Measurements from ENCODE around the gene MAP2K2.
"Not testable (repeated sequence)": the region's sequence is repeated elsewhere in the genome, so short reads cannot be mapped to it uniquely, and the experiment has no call there.

The MAP2K2 gene

DNA sequence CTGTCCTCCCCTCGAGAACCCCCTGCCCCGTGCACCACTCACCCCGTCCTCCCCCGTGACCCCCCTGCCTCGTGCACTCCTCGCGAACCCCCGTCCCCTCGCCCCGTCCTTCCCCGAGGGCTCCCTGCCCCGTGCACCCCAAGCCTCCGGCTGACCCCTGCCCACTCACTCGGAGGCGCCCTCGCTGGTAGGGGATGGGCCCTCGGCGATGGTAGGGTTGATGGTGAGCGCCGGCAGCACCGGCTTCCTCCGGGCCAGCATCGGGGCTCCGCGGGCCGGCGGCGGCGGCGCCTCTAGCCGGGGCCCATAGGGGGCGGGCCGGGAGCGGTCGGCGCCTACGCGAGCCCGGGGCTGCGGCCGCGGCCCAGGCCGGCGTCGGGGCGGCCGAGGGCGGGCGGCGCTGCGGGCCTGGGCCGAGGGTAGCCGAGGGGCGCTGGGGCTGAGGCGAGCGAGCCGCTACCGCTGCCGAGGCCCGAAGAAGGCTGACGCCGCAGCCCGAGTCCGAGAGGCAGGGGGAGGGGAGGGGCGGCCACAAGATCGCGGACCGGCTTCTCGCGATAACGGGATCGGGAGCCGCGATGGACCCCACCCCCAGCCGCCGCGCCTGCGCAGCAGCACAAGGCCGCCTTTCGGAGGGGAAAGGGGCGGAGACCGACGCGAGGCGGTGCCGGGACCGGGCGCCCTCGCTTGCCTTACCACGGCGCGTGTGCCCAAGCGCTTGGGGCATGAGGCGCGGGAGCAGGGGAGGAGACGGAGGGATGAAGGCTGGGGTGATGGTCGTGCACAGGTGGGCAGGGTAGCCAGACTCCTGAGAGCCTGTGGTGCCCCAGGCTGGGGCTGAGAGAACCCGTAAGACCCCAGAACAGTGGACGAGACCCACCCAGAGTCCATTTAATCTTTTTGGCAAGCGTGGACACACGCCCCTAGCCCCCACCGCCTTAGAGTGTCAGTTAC, at the start of gene MAP2K2:
Gene MAP2K2 (minus strand): TSS at position 508 of the 954 bp plus-strand sequence. CDS start 247 bp downstream, at position 261.
- peak; percentile 94 to 95 for DNase-seq

DNA sequence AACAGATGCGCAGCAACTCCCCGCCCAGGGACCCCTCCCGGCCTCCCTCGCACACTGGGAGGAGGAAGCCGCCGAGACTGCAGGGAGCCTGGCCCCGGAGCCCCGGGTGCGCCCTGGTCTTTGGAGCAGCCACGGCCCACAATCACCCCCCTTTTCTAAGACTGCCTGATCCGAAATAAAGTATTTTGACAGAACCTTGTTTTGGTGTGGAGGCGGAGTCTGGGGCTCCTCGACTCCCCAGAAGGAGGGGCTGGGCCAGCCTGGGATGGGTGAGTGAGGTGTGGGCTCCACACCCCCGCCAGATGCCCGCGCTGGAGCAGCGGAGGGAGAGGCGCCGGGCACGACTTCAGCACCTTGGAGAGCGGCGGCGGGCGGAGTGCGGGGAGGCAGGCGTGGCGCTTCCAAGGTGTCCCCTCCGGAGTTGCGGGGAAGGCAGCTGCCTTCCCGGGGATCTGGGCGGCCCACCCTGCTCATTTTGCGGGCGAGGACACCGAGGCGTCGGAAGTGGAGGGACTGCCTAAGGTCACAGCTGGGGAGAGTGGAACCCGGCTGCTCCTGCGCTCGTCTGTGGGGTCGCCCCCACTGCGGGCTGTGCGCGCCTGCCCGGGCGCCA, 49.0 kb upstream of the MAP2K2 start:
- DNase-seq = peak; percentile 54 to 57

DNA sequence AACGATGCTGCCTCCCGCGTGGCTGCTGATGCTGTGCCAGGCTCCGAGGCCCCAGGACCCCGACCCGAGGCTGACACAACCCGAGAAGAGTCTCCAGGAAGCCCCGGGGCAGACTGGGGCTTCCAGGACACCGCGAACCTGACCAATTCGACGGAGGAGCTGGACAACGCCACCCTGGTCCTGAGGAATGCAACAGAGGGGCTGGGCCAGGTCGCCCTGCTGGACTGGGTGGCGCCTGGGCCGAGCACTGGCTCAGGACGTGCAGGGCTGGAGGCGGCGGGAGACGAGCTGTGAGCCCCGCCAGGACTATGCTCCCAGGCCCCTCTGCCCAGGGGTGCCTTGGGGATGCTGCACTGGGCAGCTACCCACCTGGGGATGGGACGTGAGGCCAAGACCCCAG, 47.8 kb upstream of the MAP2K2 start:
- DNase-seq = no peak

DNA sequence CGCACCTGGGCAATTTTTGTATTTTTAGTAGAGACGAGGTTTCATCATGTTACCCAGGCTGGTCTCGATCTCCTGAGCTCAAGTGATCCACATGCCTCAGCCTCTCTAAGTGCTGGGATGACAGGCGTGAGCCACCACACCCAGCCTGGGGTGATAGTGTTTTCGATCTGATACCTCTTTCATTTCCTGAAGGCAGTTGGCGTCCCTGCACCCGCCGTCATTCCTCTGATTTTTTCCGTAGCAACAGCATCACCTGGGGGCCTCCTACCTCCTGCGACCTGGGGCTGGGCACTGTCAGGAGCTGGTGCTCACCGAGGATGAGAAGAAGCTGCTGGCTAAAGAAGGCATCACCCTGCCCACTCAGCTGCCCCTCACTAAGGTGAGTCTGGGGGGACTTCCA, 40.3 kb upstream of the MAP2K2 start:
- DNase-seq = no peak

DNA sequence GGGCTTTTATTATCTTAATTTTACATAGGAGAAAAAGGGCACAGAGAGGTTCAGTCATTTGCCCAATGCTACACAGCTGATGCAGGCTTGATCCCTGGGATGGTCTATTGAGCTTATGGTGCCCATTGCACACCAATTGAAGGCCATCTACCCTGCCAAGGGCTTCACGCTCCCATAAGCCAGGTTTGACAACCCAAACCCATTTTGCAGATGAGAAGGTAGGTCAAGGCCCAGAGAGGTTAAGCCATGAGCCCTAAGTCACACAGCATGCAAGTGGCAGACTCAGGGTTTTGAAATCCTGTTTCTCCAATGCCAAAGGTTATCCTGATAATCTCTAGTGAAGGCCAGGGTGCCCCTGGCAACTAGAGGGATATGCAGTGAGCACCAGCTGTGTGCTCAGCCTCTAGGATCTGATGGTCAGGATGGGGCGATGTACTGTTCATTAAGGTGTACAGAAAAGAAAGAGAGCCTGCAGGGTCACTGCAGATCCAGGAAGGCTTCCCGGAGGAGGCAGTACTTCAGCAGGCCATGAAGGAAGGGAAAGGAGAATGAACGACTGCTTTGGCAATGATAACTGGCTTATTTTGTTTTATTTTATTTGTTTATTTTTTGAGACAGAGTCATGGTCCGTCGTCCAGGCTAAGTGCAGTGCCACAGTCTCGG, 37.6 kb upstream of the MAP2K2 start:
- no peak for DNase-seq

DNA sequence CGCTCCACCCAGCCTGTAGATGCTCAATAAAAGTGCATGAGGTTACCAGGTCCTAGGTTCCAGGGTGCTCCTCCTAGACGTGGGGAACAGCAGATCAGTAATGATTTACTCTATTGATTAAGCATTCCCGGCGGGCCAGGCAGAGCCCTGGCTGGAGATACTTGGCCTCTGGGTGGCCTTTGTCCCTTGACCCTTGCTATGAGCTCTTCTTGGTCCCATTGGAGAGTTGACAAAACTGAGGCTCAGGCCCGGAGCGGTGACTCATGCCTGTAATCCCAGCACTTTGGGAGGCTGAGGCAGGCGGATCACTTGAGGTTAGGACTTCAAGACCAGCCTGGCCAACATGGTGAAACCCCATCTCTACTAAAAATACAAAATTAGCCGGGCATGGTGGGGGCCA, 34.0 kb upstream of the MAP2K2 start:
- DNase-seq = not testable (repeated sequence)

DNA sequence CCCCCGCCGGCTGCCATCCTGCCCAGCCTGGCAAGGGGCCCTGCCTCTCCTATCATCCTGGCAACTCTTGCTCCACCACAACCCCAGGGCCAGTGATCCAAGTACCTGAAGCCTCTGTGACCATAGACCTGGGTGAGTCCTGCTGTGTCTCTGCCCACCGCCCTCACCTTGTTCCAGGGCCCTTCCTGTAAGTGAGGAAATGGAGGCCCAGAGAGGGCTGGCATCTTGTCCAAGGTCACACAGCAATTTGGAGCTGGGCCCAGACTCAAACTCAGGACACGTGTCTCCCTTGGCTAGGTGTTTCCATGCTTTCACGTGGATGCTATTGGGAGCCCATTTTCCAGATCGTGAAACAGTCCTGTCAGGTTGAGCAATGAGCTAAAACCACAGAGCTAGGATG, 33.2 kb upstream of the MAP2K2 start:
- DNase-seq = no peak

DNA sequence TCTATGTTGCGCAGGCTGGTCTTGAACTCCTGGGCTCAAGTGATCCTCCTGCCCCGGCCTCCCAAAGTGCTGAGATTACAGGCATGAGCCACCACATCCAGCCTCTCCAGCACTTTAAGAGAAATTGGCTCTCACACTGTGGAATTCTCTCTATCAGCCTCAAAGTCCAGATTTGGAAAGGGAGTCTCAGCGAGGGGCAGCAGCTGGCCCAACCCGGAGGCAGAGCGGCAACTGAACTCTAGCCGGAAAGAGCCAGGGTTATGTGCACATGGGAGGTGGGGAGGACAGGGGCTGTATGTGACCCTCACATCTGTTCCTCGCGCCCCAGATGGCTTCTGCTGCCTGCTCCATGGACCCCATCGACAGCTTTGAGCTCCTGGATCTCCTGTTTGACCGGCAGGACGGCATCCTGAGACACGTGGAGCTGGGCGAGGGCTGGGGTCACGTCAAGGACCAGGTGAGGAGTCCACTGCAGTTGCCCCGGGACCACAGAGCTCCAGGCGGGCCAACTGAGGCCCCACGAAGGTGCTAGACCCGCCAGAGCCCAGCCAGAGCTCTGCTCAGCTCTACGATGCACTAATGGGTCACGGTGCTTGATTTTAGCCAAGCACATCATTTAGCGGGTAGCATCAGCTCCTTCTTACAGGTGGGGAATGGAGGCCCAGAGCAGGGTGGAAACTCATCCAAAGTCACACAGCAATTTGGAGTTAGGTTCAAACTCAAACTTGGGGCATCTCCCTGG, 30.8 kb upstream of the MAP2K2 start:
- DNase-seq = no peak

DNA sequence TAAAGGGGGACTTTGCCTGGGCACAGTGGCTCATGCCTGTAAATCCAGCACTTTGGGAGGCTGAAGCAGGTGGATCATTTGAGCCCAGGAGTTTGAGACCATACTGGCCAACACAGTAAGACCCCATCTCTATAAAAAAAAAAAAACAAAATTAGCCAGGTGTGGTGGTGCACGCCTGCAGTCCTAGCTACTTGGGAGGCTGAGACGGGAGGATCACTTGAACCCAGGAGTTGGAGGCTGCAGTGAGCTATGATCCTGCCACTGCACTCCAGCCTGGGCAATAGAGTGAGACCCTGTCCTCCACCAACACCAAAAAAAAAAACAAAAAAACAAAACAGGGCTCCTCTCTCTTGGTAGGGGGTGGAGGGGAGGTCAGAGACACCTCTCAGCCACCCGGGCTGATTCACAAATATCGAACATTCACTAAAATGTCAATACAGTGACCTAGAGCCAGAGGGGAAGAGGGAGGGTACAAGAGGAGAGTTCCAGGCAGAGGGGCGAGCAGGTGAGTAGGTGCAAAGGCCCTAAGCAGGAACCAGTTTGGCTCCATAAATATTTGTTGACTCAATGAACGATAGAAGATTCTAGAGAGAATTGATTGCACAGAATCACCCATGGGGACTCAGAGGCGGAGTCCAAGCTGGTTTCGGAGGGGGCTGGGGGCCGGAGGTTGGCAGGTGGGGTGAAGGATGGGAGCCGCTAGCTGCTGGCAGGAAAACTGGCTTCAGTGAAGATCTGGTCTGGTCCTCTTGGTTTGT, 28.5 kb upstream of the MAP2K2 start:
- DNase-seq = no peak

DNA sequence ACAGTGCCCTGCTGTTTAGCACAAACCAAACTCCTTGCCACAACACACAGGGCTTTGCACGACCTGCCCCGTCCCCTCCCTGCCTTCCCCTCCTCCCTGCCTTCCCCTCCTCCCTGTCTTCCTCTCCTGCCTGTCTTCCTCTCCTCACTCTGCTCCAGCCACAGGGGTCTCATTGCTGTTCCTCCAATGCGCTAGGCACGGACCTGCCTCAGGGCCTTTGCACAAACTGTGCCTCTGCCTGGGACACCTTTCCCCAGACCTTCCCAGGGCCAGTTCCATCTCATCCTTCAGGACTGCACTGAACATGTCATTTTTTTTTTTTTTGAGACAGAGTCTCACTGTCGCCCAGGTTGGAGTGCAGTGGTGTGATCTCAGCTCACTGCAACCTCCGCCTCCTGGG, 27.7 kb upstream of the MAP2K2 start:
- no peak for DNase-seq

DNA sequence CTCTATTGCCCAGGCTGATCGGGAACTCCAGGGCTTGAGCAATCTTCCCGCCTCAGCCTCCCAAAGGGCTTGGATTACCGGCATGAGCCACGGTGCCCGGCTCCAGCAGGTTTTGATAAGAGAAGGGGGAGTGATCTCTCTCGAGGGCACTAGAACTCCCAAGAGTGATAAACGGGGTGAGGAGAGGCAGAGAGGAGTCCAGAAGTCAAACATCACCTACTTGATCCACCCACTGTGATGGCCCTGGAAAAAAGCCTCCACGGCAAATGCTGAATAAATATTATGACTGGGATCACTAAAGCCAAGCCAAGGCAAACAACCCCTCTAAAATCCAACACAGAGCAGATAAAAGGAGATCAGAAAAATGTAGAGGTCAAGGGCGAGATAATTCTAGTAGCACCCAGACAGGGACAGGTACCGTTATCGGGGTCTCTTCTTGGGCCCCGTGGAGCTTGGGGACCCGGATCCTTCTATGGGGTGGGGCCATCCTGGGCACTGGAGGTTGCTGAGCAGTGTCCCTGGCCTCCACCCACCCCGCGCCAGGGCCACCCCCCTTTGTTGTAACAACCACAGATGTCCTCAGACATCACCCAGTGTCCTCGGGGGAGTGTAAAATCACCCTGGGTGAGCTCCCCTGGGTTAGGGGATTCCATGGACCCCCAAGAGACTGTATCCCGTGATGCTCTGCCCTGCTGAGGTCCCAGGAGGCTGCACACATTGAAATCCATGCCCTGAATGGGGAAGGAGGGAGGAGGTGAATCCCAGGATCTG, 25.8 kb upstream of the MAP2K2 start:
- no peak for DNase-seq

DNA sequence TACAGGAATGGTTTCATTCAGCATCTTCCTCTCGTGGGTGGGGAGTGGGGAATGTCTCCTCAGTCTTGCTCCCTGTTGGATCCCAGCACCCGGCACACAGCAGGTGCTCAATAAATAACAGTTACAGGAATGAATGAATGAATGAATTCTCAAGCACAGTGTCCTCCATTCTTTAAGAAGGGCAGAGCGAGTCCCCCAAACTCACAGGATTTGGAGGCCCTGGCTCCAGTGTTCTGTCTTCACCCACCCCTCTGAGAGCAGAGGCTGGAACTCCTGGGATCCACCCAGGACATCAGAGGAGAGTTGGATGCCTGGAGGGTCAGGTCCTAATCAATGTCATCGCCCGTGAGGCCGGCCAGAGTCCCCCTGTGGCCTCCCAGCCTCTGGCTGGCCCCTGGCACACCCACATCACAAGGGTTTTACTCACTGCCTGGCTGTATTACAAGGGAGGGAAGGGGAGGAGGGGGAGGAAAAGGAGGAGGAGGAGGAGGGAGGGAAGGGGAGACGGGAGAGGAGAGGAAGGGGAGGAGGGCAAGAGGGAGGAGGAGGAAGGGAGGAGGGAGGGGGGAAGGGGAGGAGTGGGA, 20.8 kb upstream of the MAP2K2 start:
- no peak for DNase-seq

DNA sequence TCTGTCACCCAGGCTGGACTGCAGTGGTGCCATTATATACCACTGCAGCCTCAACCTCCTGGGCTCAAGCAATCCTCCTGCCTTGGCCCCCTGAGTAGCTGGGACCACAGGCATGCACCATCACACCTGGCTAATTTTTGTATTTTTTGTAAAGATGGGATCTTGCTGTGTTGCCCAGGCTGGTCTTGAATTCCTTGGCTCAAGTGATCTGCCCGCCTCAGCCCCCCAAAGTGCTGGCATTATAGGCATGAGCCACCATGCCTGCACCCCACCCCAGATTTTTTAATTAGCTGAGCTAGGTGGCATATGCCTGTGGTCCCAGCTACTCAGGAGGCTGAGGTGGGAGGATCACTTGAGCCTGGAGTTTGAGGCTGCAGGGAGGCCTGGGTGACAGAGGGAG, 19.0 kb upstream of the MAP2K2 start:
- not testable (repeated sequence) for DNase-seq

DNA sequence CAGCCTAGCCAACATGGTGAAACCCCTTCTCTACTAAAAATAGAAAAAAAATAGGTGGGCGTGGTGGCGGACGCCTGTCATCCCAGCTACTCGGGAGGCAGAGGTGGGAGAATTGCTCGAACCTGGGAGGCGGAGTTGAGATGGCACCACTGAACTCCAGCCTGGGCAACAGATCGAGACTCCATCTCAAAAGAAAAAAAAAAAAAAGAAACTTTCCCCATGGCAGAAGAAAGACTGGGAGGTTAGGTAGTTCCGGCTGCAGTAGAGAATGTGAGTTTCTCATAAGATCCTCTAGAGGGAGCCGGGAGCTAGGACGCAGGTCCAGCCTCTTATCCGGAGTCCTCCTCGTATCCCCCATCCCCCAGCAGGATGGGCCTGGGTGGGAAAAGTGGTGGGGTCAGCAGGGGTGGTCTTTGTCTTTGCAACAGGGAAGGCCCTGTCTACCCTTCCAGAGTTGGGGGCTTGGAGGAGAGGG, 16.4 kb upstream of the MAP2K2 start:
- no peak for DNase-seq

DNA sequence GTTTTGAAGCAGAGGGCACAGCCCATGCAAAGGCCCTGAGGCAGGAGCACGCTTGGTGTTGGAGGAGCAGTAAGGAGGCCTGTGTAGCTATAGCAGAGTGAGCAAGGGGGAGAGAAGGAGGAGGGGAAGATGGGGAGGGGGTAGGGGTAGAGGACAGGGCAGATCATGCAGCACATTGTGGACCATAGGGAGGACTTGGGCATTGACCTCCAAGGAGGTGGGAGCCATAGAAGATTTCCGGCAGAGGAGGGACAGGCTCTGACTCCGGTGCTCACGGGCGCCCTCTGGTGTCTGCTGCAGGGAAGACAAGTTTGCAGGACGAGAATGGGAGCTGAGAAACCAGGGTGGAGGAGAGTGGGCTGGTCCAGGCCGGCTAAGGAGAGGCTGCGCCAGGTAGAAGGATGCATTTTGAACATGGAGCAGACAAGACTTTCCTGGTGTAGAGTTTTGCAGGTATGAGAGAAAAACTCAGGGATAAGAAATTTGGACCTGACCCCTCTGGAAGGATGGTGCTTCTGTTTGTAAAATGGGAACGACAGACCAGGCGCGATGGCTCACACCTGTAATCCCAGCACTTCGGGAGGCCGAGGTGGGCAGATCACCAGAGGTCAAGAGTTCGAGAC, 15.8 kb upstream of the MAP2K2 start:
- peak; percentile 86 to 91 for DNase-seq

DNA sequence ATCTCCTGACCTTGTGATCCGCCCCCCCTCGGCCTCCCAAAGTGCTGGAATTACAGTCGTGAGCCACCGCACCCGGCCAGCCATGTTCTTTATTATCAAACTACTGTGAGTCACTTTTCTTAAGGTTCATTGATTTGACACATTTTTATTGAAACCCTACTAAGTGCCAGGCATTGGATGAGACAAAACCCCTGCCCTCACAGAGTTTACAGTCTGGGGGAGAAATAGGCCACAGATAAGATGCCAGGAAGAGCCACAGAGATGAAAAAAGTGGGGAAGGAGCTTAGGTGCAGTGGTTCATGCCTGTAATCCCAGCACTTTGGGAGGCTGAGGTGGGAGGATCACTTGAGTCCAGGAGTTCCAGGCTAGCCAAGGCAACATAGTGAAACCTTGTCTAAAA, 14.5 kb upstream of the MAP2K2 start:
- no peak for DNase-seq

DNA sequence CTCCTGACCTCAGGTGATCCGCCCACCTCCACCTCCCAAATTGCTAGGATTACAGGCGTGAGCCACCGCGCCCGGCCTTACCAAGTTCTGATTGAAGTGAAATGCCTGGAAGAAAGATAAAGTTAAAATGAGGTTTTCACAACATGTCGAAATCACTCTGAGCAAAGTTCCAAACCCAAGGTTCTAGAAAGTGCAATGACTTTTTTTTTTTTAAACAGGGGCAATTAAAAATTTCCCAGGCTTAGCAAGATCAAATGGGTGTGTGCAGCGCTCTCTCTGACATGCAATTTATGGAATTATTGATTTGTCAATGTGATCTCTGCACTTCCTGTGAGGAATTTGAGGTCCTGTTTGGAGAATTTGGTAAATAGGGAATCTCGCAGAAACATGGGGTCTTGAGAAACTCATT, 12.8 kb upstream of the MAP2K2 start:
- no peak for DNase-seq

DNA sequence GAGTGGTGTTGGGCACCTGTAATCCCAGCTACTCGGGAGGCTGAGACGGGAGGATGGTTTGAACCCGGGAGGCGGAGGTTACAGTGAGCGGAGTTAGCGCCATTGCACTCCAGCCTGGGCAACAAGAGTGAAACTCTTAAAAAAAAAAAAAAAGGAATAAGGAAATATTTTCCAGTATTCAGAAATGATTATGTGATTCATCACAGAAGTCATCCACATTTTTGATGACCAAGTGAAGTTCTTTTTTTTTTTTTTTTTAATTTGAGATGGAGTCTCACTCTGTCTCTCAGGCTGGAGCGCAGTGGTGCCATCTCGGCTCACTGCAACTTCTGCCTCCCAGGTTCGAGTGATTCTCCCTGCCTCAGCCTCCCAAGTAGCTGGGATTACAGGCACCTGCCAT, 11.5 kb upstream of the MAP2K2 start:
- DNase-seq = not testable (repeated sequence)

DNA sequence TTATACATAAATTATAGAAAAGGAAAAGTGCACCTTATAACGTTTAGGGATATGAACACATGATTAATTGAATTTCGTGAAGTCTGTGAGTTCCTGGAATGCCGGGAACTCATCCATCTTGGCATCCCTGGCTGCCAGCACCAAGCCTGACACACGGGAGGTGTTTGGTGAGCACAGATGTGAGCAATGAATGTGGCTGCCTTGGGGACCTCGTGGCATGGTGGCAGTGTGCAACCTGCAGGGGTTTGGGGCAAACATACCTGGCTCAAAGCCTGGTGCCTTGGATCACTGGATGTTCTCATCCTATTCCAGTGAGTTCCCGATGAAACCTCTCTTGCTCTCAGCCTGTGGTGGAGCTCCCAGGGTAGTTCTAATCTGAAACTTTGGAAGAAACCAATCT, 10.4 kb upstream of the MAP2K2 start:
- no peak for DNase-seq

DNA sequence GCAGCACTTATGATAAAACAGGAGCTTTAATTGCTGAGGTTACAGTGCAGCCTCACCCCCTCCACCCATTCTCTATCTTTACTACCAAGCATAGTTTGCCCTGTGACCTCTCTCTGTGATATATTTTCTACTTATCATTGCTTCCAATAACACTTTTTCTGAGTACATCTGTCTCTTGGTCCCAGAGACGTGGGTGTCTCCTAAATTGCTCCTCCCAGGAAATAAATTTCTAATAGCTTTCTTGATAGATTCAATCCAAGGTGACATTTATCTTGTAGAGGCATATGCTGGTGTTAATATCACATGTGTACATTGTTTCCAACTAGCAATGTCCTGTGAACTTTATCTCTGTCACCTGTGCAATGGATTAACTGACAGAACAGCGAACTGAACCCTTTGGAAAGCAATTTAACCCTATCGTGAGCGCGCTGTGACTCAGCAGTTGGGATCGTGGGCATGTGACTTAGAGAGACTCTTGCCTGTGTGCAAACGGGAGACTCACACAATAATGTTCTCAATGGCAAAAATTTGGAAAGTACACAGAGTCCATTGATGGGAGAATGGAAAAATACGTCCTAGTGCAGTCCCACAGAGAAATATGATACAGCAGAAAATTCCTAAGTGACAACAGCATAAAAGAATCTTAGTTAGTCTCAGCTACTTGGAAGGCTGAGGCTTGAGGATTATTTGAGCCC, 7.0 kb upstream of the MAP2K2 start:
- no peak for DNase-seq
